ENCODE data around the gene CNTF.

- TF ChIP-seq CTCF (IDR thresholded peaks at IDR 0.05; ENCODE audit: low read length), result no peak
- no peak for TF ChIP-seq EZH2 (IDR thresholded peaks at IDR 0.05; ENCODE audit: borderline replicate concordance, low read length)
Measured at GRCh38 chr11:58625086-58625485, 2.6 kb downstream of the CNTF start.
